HepG2 (cell line): ENCODE data around the gene HCRT. TPM values are rescaled to one million over a fixed set of nuclear protein-coding genes. Genes with fewer than 3 reads are reported as not detected.

Experiments used
- ATAC-seq: fragments of 200-7000 bp; cut with Tn5 transposase; 3 replicates; pipeline ENCODE4 v1.9.1; 2020; ENCODE audit warnings: mild to moderate bottlenecking, moderate library complexity
- BruUV-seq: library from RNA; stranded (reverse); fragments of 400-500 nt; replicated peaks from 2 replicates; lab custom pipeline; 2021; lab: Mats Ljungman, UMichigan
- CTCF ChIA-PET: fragments of 300-600 bp; formaldehyde crosslinking; extraction: SDS; loops from one replicate; lab custom pipeline; 2021; ENCODE audit warnings: low total read pairs, inconsistent platforms, low intra/inter-chr PET ratio; lab: Yijun Ruan, JAX
- POLR2A ChIA-PET: fragments of 350-600 bp; sonication (Branson Sonifier 250); formaldehyde crosslinking; loops from one replicate; lab custom pipeline; 2020; ENCODE audit warnings: antibody characterized with exemption, inconsistent platforms; lab: Yijun Ruan, JAX
- DNase-seq: peaks from one replicate; pipeline ENCODE4 v3.0.0-alpha.2; 2015; ENCODE audit warnings: low spot score
- FAIRE-seq: peaks from 3 replicates; lab custom pipeline; 2011; peaks lifted over from hg19 to GRCh38; lab: Jason Lieb, UNC
- H2AFZ ChIP-seq: one replicate; pipeline ENCODE4 v1.6.1; 2011; ENCODE audit warnings: low read length, inconsistent platforms
- H3K27ac ChIP-seq: fragments of 300-600 bp; 3 replicates; pipeline ENCODE4 v1.8.0; 2011; ENCODE audit warnings: mixed run types, mild to moderate bottlenecking, mixed read lengths, low read length, inconsistent platforms; ENCODE audit not compliant: insufficient read depth; ENCODE audit errors: extremely low read length
- H3K27me3 ChIP-seq, 2 experiments: fragments of 200-600 bp in 1 of 2; 2 replicates in 1 of 2; 3 replicates in 1 of 2; pipeline versions ENCODE4 v1.6.0 to v1.8.0; 2011; ENCODE audit warnings: low read length in 2 of 2, mild to moderate bottlenecking in 2 of 2, moderate library complexity in 2 of 2, inconsistent platforms in 1 of 2; ENCODE audit not compliant: insufficient read depth in 2 of 2, control insufficient read depth in 1 of 2
- H3K36me3 ChIP-seq, 2 experiments: fragments of 200-600 bp in 1 of 2; replicated peaks in 1 of 2; 2 replicates in 1 of 2; 3 replicates in 1 of 2; pipeline versions ENCODE4 v1.5.1 to v1.8.0; 2011; ENCODE audit warnings: low read length in 2 of 2, inconsistent platforms in 1 of 2; ENCODE audit not compliant: insufficient read depth in 2 of 2, control insufficient read depth in 1 of 2
- H3K4me1 ChIP-seq: 2 replicates; pipeline ENCODE4 v1.5.1; 2012; ENCODE audit warnings: low read length, inconsistent platforms; ENCODE audit not compliant: insufficient read depth
- H3K4me2 ChIP-seq: 2 replicates; pipeline ENCODE4 v1.6.0; 2011; ENCODE audit warnings: low read depth, low read length, inconsistent platforms
- H3K4me3 ChIP-seq, 3 experiments: fragments of 200-600 bp in 1 of 3; sonication (generic), shearing (Covaris generic) in 1 of 3; replicated peaks in 1 of 3; 2 replicates each; pipeline ENCODE4 v1.5.1; 2011 to 2016; ENCODE audit warnings: low read length in 3 of 3, inconsistent platforms in 2 of 3, low read depth in 2 of 3, mild to moderate bottlenecking in 2 of 3, control low read depth in 1 of 3, mixed read lengths in 1 of 3; ENCODE audit not compliant: insufficient read depth in 1 of 3
- H3K79me2 ChIP-seq: one replicate; pipeline ENCODE4 v1.6.1; 2011; ENCODE audit warnings: low read length, inconsistent platforms; ENCODE audit not compliant: insufficient read depth
- H3K9ac ChIP-seq: 2 replicates; pipeline ENCODE4 v1.6.0; 2011; ENCODE audit warnings: mild to moderate bottlenecking, low read depth, low read length, inconsistent platforms; ENCODE audit not compliant: insufficient read depth
- H3K9me3 ChIP-seq: 2 replicates; pipeline ENCODE4 v1.5.1; 2012; ENCODE audit warnings: mild to moderate bottlenecking, low read length
- H4K20me1 ChIP-seq: 2 replicates; pipeline ENCODE4 v1.6.0; 2011; ENCODE audit warnings: inconsistent platforms, mild to moderate bottlenecking, low read length, moderate library complexity; ENCODE audit not compliant: insufficient read depth
- AKAP8 ChIP-seq: sonication (generic); formaldehyde crosslinking; IDR thresholded peaks from 2 replicates; pipeline ENCODE4 v1.5.1; 2020; ENCODE audit warnings: mild to moderate bottlenecking, missing genetic modification reagents
- FIP1L1 ChIP-seq: fragments of 200-400 bp; formaldehyde crosslinking; IDR thresholded peaks from 2 replicates; pipeline ENCODE4 v1.6.1; 2018; ENCODE audit warnings: low read depth, mild to moderate bottlenecking, low read length, moderate library complexity, borderline replicate concordance; ENCODE audit not compliant: insufficient read depth
- FOXA1 ChIP-seq, 2 experiments: fragments of 450-650 bp in 1 of 2; sonication (generic) in 1 of 2; formaldehyde crosslinking in 1 of 2; IDR thresholded peaks; 2 replicates each; pipeline versions ENCODE4 v1.4.0 to v1.6.1; 2016 to 2020; ENCODE audit warnings: missing genetic modification reagents in 1 of 2
- HOXA9 ChIP-seq: sonication (generic); formaldehyde crosslinking; IDR thresholded peaks from 2 replicates; pipeline ENCODE4 v1.8.1; 2022; ENCODE audit warnings: missing genetic modification reagents, mild to moderate bottlenecking, moderate library complexity, borderline replicate concordance
- MLLT10 ChIP-seq: sonication (generic); formaldehyde crosslinking; IDR thresholded peaks from 2 replicates; pipeline ENCODE4 v1.4.0; 2020; ENCODE audit warnings: missing genetic modification reagents
- SMAD3 ChIP-seq: sonication (generic); formaldehyde crosslinking; IDR thresholded peaks from 2 replicates; pipeline ENCODE4 v1.4.0; 2020; ENCODE audit warnings: missing genetic modification reagents
- SMARCE1 ChIP-seq: fragments of 450-650 bp; IDR thresholded peaks from 2 replicates; pipeline ENCODE4 v1.6.1; 2017; ENCODE audit warnings: borderline replicate concordance
- SRSF1 ChIP-seq: fragments of 200-400 bp; formaldehyde crosslinking; optimal IDR thresholded peaks from 2 replicates; pipeline ENCODE3; 2017; ENCODE audit warnings: mild to moderate bottlenecking, low read depth, low read length, moderate library complexity
- TARDBP ChIP-seq: sonication (generic); formaldehyde crosslinking; IDR thresholded peaks from 2 replicates; pipeline ENCODE4 v1.8.0; 2022; ENCODE audit warnings: mild to moderate bottlenecking, missing genetic modification reagents
- ZNF24 ChIP-seq: fragments of 450-650 bp; IDR thresholded peaks from 2 replicates; pipeline ENCODE4 v1.6.1; 2017; ENCODE audit warnings: antibody characterized with exemption, mild to moderate bottlenecking
- ZNF839 ChIP-seq: sonication (generic); formaldehyde crosslinking; IDR thresholded peaks from 2 replicates; pipeline ENCODE4 v1.4.0; 2020; ENCODE audit warnings: missing genetic modification reagents, mild to moderate bottlenecking, borderline replicate concordance
- WGBS: methylation state at CpG from one replicate; pipeline ENCODE4 v1.1.6; 2017; ENCODE audit warnings: low lambda C conversion rate; 5-methylcytosine and 5-hydroxymethylcytosine counted together
- in situ Hi-C: cut with HindIII; loops from 2 replicates; pipeline ENCODE4 v1.10.0; 2017; ENCODE audit warnings: low pct_unique_long_range_greater_than_20kb; ENCODE audit not compliant: extremely low pct_ligation_motif_present
- intact Hi-C: fragments of 100-400 bp; cut with micrococcal nuclease; formaldehyde crosslinking; loops from one replicate; pipeline ENCODE4 v1.10.0; 2022; ENCODE audit not compliant: unreplicated experiment
- polyA plus RNA-seq, 8 experiments: library from polyadenylated mRNA; depleted of rRNA in 3 of 8; stranded (reverse) in 7 of 8; unstranded in 1 of 8; fragments of >200 nt; fragmentation: Illumina TruSeq in 4 of 8; extraction: Trizol in 4 of 8; gene quantifications; 2 replicates each; pipeline versions ENCODE4 v1.2.1 to v1.2.3, GENCODE V29; 2011 to 2016; ENCODE audit warnings: low read depth in 4 of 8, missing spikeins in 1 of 8, mixed read lengths in 1 of 8; ENCODE audit not compliant: insufficient read depth in 1 of 8
- total RNA-seq, 5 experiments: library from RNA; depleted of rRNA; stranded (reverse); fragments of >200 nt; fragmentation: Illumina TruSeq; extraction: Trizol; gene quantifications; 2 replicates each; pipeline ENCODE4 v1.2.3, GENCODE V29; 2016; ENCODE audit warnings: low read depth in 1 of 5
- TF ChIP-seq, protein P1 (sequence below): sonication (generic); formaldehyde crosslinking; IDR thresholded peaks from 2 replicates; pipeline ENCODE4 v1.8.1; 2023; ENCODE audit warnings: mild to moderate bottlenecking, missing genetic modification reagents
- TF ChIP-seq, protein P2 (sequence below): IDR thresholded peaks from 2 replicates; pipeline ENCODE4 v1.6.1; 2016
- TF ChIP-seq, protein P3 (sequence below): sonication (generic); formaldehyde crosslinking; IDR thresholded peaks from 2 replicates; pipeline ENCODE4 v1.4.0; 2020; ENCODE audit warnings: missing genetic modification reagents, mild to moderate bottlenecking, borderline replicate concordance

HCRT gene
- total and polyA plus RNA-seq, 2 of the 13 experiments (the other 11 are each of a cell fraction or from before 2014, with no cell fraction given): not detected

DNA sequence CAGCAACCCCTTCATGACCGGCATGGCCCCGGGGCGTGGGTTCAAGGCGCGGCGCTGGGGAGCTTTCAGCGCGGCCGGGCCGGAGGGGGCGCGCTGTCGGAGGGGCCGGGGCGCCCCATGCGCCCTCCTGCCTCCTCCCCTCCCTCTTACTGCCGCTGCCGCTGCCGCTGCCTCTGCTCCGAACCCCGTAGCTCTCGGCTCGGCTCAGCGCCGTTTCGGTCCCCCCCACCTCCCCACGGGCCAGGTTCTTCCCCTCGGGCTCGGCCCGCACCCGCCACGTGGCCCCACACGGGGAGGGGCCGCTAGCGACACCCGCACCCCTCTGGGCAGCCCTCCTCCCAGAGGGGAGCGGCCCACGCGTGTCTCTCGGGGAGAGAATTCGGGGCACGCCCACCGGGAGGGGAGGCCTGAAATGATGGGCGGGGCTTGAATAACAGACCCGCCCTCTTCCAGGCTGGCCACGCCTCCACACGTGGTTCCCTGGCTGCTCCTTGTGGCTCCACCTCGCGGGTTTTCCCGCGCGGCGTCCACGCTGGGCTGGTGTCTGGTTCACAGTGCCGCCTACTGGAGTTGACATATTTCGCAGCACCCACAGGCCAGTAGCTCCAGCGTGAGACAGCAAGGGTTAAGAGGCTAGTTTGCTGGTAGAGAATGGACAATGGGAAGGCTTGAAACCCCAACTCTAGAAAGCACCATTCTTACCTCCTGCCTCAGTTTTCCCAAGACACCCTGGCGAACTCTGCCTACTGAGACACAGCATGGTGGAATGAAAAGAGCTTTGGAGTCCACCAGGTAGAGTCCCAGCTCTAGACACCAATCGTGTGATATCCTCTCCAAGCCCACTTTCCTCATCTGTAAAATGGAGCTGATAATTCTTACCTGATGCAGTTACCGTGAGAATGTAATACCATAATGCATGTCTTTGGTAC, 4.1 kb downstream of the HCRT start, which contains the start of gene KCNH4:
Gene KCNH4, minus strand, starts transcription at position 221 of the 929 bp plus-strand sequence. Its CDS starts 197 bp downstream, at position 24.
- FAIRE-seq (no peak), ATAC-seq (peak; percentile 3; the same call in 1 of the 3 replicates), DNase-seq (peak; percentile 39)
- Histone ChIP-seq H3K9ac (no peak within 1 kb of the TSS), H3K27me3 (peaks cover 0 to 21% of the 10 kb centered on the region in 2 experiments; a peak in 4 of 5 replicates), H3K27ac (no peak within 1 kb of the TSS), H3K4me2 (peak within 1 kb of the TSS; percentile 70), H4K20me1 (peaks cover 5% of the 10 kb centered on the region), H2AFZ (no peak within 1 kb of the TSS), H3K4me3 (peak within 1 kb of the TSS; percentile 45 to 66 (median 47); a peak in 4 of 6 replicates), H3K9me3 (no peaks in the 10 kb centered on the region), H3K4me1 (peaks cover 60% of the 10 kb centered on the region), H3K79me2 (no peaks in the 10 kb centered on the region), H3K36me3 (no peaks in the 10 kb centered on the region)
- in situ Hi-C loops (no loop called here), intact Hi-C loops (loop anchor here (10.0 kb wide), 1 partner anchor 64 kb away; no protein-coding TSS in a partner anchor)
- POLR2A ChIA-PET: interaction anchor here (1.7 to 3.6 kb wide), 3 partner anchors 13 to 67 kb away, joined by 4 to 19 read pairs (median 6); partner anchors contain the start of gene GHDC
- no TSS peak for BruUV-seq
- 26% methylated on average over 14 of the region's 60 CpGs for WGBS
- CTCF ChIA-PET: interaction anchor here (0.8 to 1.1 kb wide), 2 partner anchors 62 to 63 kb away, joined by 3 read pairs; no protein-coding TSS in a partner anchor
- no peak for TF ChIP-seq TARDBP (CRISPR knock-in tag)
- TF ChIP-seq ZNF839 (CRISPR knock-in tag): no peak
- TF ChIP-seq SRSF1: no peak
- TF ChIP-seq MLLT10 (CRISPR knock-in tag): no peak
- TF ChIP-seq SMARCE1: no peak
- TF ChIP-seq FIP1L1: no peak
- TF ChIP-seq ZNF24: no peak
- TF ChIP-seq FOXA1 (IDR thresholded peaks at IDR 0.05): no peak
- TF ChIP-seq FOXA1 (CRISPR knock-in tag; IDR thresholded peaks at IDR 0.05): no peak
- TF ChIP-seq HOXA9 (CRISPR knock-in tag): 0 out of 2 replicates have a peak, but pooled peaks have one; percentile 28
- TF ChIP-seq AKAP8 (CRISPR knock-in tag): no peak
- TF ChIP-seq, protein P1, sequence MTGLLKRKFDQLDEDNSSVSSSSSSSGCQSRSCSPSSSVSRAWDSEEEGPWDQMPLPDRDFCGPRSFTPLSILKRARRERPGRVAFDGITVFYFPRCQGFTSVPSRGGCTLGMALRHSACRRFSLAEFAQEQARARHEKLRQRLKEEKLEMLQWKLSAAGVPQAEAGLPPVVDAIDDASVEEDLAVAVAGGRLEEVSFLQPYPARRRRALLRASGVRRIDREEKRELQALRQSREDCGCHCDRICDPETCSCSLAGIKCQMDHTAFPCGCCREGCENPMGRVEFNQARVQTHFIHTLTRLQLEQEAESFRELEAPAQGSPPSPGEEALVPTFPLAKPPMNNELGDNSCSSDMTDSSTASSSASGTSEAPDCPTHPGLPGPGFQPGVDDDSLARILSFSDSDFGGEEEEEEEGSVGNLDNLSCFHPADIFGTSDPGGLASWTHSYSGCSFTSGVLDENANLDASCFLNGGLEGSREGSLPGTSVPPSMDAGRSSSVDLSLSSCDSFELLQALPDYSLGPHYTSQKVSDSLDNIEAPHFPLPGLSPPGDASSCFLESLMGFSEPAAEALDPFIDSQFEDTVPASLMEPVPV (CRISPR knock-in tag): no peak
- TF ChIP-seq SMAD3 (CRISPR knock-in tag): no peak
- TF ChIP-seq, protein P2, sequence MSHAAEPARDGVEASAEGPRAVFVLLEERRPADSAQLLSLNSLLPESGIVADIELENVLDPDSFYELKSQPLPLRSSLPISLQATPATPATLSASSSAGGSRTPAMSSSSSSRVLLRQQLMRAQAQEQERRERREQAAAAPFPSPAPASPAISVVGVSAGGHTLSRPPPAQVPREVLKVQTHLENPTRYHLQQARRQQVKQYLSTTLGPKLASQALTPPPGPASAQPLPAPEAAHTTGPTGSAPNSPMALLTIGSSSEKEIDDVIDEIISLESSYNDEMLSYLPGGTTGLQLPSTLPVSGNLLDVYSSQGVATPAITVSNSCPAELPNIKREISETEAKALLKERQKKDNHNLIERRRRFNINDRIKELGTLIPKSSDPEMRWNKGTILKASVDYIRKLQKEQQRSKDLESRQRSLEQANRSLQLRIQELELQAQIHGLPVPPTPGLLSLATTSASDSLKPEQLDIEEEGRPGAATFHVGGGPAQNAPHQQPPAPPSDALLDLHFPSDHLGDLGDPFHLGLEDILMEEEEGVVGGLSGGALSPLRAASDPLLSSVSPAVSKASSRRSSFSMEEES (CRISPR knock-in tag): no peak
- TF ChIP-seq, protein P3, sequence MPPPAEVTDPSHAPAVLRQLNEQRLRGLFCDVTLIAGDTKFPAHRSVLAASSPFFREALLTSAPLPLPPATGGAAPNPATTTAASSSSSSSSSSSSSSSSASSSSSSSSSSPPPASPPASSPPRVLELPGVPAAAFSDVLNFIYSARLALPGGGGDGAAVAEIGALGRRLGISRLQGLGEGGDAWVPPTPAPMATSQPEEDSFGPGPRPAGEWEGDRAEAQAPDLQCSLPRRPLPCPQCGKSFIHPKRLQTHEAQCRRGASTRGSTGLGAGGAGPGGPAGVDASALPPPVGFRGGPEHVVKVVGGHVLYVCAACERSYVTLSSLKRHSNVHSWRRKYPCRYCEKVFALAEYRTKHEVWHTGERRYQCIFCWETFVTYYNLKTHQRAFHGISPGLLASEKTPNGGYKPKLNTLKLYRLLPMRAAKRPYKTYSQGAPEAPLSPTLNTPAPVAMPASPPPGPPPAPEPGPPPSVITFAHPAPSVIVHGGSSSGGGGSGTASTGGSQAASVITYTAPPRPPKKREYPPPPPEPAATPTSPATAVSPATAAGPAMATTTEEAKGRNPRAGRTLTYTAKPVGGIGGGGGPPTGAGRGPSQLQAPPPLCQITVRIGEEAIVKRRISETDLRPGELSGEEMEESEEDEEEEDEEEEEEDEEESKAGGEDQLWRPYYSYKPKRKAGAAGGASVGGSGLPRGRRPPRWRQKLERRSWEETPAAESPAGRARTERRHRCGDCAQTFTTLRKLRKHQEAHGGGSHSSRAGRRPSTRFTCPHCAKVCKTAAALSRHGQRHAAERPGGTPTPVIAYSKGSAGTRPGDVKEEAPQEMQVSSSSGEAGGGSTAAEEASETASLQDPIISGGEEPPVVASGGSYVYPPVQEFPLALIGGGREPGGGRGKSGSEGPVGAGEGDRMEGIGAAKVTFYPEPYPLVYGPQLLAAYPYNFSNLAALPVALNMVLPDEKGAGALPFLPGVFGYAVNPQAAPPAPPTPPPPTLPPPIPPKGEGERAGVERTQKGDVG (CRISPR knock-in tag): no peak
